Endothelial cell (in vitro differentiated cells): ENCODE measurements around the gene KCNH8. TPM values are rescaled to one million over a fixed set of nuclear protein-coding genes. Genes with fewer than 3 reads are reported as not detected.

ENCODE experiments used
- DNase-seq: peaks from one replicate; pipeline ENCODE4 v3.0.0; 2021; ENCODE audit warnings: low spot score
- H3K27ac Mint-ChIP-seq: one replicate; pipeline ENCODE4 v1.8.0; 2021; ENCODE audit warnings: mixed read lengths, inconsistent platforms; ENCODE audit not compliant: unreplicated experiment
- H3K27me3 Mint-ChIP-seq: one replicate; pipeline ENCODE4 v1.8.0; 2021; ENCODE audit warnings: mild to moderate bottlenecking, moderate library complexity, mixed read lengths, inconsistent platforms; ENCODE audit not compliant: unreplicated experiment
- H3K36me3 Mint-ChIP-seq: one replicate; pipeline ENCODE4 v1.8.0; 2021; ENCODE audit warnings: mild to moderate bottlenecking, low read depth, mixed read lengths, inconsistent platforms; ENCODE audit not compliant: unreplicated experiment
- H3K4me1 Mint-ChIP-seq: one replicate; pipeline ENCODE4 v1.8.0; 2021; ENCODE audit warnings: mild to moderate bottlenecking, mixed read lengths, inconsistent platforms; ENCODE audit not compliant: unreplicated experiment
- H3K4me3 Mint-ChIP-seq: one replicate; pipeline ENCODE4 v1.8.0; 2021; ENCODE audit warnings: mild to moderate bottlenecking, mixed read lengths, inconsistent platforms; ENCODE audit not compliant: unreplicated experiment
- H3K9me3 Mint-ChIP-seq: one replicate; pipeline ENCODE4 v1.8.0; 2021; ENCODE audit warnings: mixed read lengths, inconsistent platforms; ENCODE audit not compliant: unreplicated experiment
- total RNA-seq: library from RNA; stranded (reverse); fragmentation: NEBNext Ultra II Directional; extraction: Animal tissue kit (Norgen Biotek cat#: 25700); gene quantifications from one replicate; pipeline ENCODE4 v1.2.1, GENCODE V29; 2021; ENCODE audit not compliant: unreplicated experiment
- TF ChIP-seq, protein P1 (sequence below): fragments of 200-600 bp; sonication (generic); IDR thresholded peaks from one replicate; pipeline ENCODE4 v1.5.0; 2021; ENCODE audit warnings: antibody characterized with exemption; ENCODE audit not compliant: unreplicated experiment

The KCNH8 gene
- total RNA-seq, 1 donor from 2014 or later, result 1.3 TPM

GRCh38 chr3:19256313-19256712 lies 108.0 kb downstream of the KCNH8 start:
- no peak overlapping the region for H3K4me3 Mint-ChIP-seq
- DNase-seq, result peak; percentile 18
- H3K27me3 Mint-ChIP-seq, result no peaks in the 10 kb centered on the region

GRCh38 chr3:19263606-19264005 lies 115.3 kb downstream of the KCNH8 start:
- TF ChIP-seq, protein P1, sequence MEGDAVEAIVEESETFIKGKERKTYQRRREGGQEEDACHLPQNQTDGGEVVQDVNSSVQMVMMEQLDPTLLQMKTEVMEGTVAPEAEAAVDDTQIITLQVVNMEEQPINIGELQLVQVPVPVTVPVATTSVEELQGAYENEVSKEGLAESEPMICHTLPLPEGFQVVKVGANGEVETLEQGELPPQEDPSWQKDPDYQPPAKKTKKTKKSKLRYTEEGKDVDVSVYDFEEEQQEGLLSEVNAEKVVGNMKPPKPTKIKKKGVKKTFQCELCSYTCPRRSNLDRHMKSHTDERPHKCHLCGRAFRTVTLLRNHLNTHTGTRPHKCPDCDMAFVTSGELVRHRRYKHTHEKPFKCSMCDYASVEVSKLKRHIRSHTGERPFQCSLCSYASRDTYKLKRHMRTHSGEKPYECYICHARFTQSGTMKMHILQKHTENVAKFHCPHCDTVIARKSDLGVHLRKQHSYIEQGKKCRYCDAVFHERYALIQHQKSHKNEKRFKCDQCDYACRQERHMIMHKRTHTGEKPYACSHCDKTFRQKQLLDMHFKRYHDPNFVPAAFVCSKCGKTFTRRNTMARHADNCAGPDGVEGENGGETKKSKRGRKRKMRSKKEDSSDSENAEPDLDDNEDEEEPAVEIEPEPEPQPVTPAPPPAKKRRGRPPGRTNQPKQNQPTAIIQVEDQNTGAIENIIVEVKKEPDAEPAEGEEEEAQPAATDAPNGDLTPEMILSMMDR, result no peak
- DNase-seq, result no peak
- H3K9me3 Mint-ChIP-seq, result no peaks in the 10 kb centered on the region
- H3K27me3 Mint-ChIP-seq, result no peaks in the 10 kb centered on the region
- H3K4me1 Mint-ChIP-seq, result no peaks in the 10 kb centered on the region
- H3K27ac Mint-ChIP-seq, result no peak overlapping the region
- H3K36me3 Mint-ChIP-seq, result no peaks in the 10 kb centered on the region
- no peak overlapping the region for H3K4me3 Mint-ChIP-seq

More at GRCh38 chr3:19256313-19256712, 108.0 kb downstream of the KCNH8 start:
- Mint-ChIP-seq H3K9me3 (no peaks in the 10 kb centered on the region), H3K36me3 (no peaks in the 10 kb centered on the region), H3K4me1 (peaks cover 15% of the 10 kb centered on the region), H3K27ac (peak overlapping the region; percentile 91)
- TF ChIP-seq, protein P1, result no peak

- TF ChIP-seq, protein P1, result no peak
- Mint-ChIP-seq H3K9me3 (no peaks in the 10 kb centered on the region), H3K36me3 (no peaks in the 10 kb centered on the region), H3K27ac (no peak overlapping the region), H3K4me3 (no peak overlapping the region), H3K27me3 (no peaks in the 10 kb centered on the region), H3K4me1 (no peaks in the 10 kb centered on the region)
- no peak for DNase-seq
Observed at GRCh38 chr3:19264424-19264823, 116.1 kb downstream of the KCNH8 start.

DNA sequence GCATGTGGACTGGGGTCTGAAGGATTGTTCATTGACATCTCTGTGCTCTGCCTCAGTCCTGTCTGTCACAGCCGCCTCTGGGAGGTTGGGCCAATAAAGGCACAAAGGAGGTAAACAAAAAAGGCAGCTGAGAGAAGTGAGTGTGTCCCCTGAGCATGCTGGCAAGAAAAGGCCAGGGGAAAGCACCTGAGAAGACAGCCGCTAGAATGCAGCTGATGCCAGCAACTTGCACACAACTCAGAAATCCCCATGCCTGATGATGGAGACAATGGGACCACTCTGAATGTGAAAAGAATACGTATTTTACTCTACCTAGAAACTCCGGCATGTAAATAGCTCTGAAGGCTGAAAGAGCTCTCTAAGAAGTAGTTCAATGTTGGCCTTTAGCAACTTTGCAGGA lies 118.7 kb downstream of the KCNH8 start:
- DNase-seq, result no peak
- Mint-ChIP-seq H3K4me3 (no peak overlapping the region), H3K4me1 (no peaks in the 10 kb centered on the region), H3K27me3 (no peaks in the 10 kb centered on the region), H3K36me3 (no peaks in the 10 kb centered on the region), H3K27ac (no peak overlapping the region), H3K9me3 (no peaks in the 10 kb centered on the region)
- TF ChIP-seq, protein P1, result no peak

GRCh38 chr3:19270481-19270880 lies 122.2 kb downstream of the KCNH8 start:
- Mint-ChIP-seq H3K36me3 (no peaks in the 10 kb centered on the region), H3K27me3 (no peaks in the 10 kb centered on the region), H3K9me3 (no peaks in the 10 kb centered on the region), H3K27ac (no peak overlapping the region), H3K4me3 (no peak overlapping the region), H3K4me1 (no peaks in the 10 kb centered on the region)
- no peak for DNase-seq
- TF ChIP-seq, protein P1, result no peak
